RWPE2 (cell line): Measurements from ENCODE around the gene ARHGEF28.

Experiments used
- ATAC-seq: fragments of 200-7000 bp; cut with Tn5 transposase; 3 replicates; pipeline ENCODE4 v1.9.1; 2021; ENCODE audit warnings: low read depth
- DNase-seq: peaks from one replicate; pipeline ENCODE4 v3.0.0-alpha.2; 2020; ENCODE audit warnings: low spot score
- H3K27ac ChIP-seq: fragments of 450-650 bp; 2 replicates; pipeline ENCODE4 v1.5.1; 2017; ENCODE audit warnings: mild to moderate bottlenecking; ENCODE audit not compliant: poor library complexity, severe bottlenecking
- H3K27me3 ChIP-seq: fragments of 250-450 bp; sonication (Bioruptor Pico); 2 replicates; pipeline ENCODE4 v1.5.1; 2021; ENCODE audit warnings: mild to moderate bottlenecking, moderate library complexity; ENCODE audit not compliant: insufficient read depth, poor library complexity, severe bottlenecking
- H3K36me3 ChIP-seq: fragments of 250-450 bp; sonication (Bioruptor Pico); 2 replicates; pipeline ENCODE4 v1.5.1; 2020; ENCODE audit warnings: low read depth, mild to moderate bottlenecking, moderate library complexity
- H3K4me1 ChIP-seq: fragments of 250-450 bp; sonication (Bioruptor Pico); 2 replicates; pipeline ENCODE4 v1.5.1; 2021; ENCODE audit warnings: mild to moderate bottlenecking, moderate library complexity; ENCODE audit not compliant: insufficient read depth, poor library complexity, severe bottlenecking
- H3K4me3 ChIP-seq: fragments of 250-450 bp; sonication (Bioruptor Pico); 2 replicates; pipeline ENCODE4 v1.5.1; 2021; ENCODE audit warnings: mild to moderate bottlenecking, moderate library complexity; ENCODE audit not compliant: severe bottlenecking
- H3K9me3 ChIP-seq: fragments of 250-450 bp; sonication (Bioruptor Pico); 2 replicates; pipeline ENCODE4 v1.5.1; 2021; ENCODE audit warnings: mild to moderate bottlenecking, moderate library complexity; ENCODE audit not compliant: severe bottlenecking
- CTCF ChIP-seq: fragments of 450-650 bp; IDR thresholded peaks from one replicate; pipeline ENCODE4 v1.5.1; 2017; ENCODE audit warnings: mild to moderate bottlenecking, moderate library complexity; ENCODE audit not compliant: poor library complexity, severe bottlenecking

The ARHGEF28 gene

GRCh38 chr5:73666891-73667290, 40.9 kb downstream of the ARHGEF28 start:
- DNase-seq (no peak), ATAC-seq (no peak)
- H3K4me3 ChIP-seq = no peak overlapping the region
- H3K9me3 ChIP-seq = no peaks in the 10 kb centered on the region
- no peaks in the 10 kb centered on the region for H3K27me3 ChIP-seq
- peaks cover 30% of the 10 kb centered on the region for H3K36me3 ChIP-seq
- peaks cover 11% of the 10 kb centered on the region for H3K4me1 ChIP-seq
- no peak for TF ChIP-seq CTCF
- H3K27ac ChIP-seq = peak overlapping the region; percentile 6

- peaks cover 22% of the 10 kb centered on the region for H3K4me1 ChIP-seq
- no peak for TF ChIP-seq CTCF
- peak overlapping the region; percentile 6 for H3K27ac ChIP-seq
- ATAC-seq (no peak), DNase-seq (no peak)
- no peaks in the 10 kb centered on the region for H3K9me3 ChIP-seq
- H3K4me3 ChIP-seq = no peak overlapping the region
- H3K27me3 ChIP-seq = no peaks in the 10 kb centered on the region
- peaks cover 31% of the 10 kb centered on the region for H3K36me3 ChIP-seq
Measured at GRCh38 chr5:73668017-73668416, 42.0 kb downstream of the ARHGEF28 start.

GRCh38 chr5:73668486-73669111, 42.6 kb downstream of the ARHGEF28 start:
- no peak for ATAC-seq
- H3K4me3 ChIP-seq = no peak overlapping the region

GRCh38 chr5:73670731-73671130, 44.7 kb downstream of the ARHGEF28 start:
- H3K27me3 ChIP-seq = no peaks in the 10 kb centered on the region
- ATAC-seq (no peak), DNase-seq (no peak)
- no peak overlapping the region for H3K4me3 ChIP-seq
- peak overlapping the region; percentile 6 for H3K27ac ChIP-seq
- peaks cover 34% of the 10 kb centered on the region for H3K36me3 ChIP-seq
- H3K9me3 ChIP-seq = no peaks in the 10 kb centered on the region
- TF ChIP-seq CTCF = no peak
- peaks cover 44% of the 10 kb centered on the region for H3K4me1 ChIP-seq

More at GRCh38 chr5:73668486-73669111, 42.6 kb downstream of the ARHGEF28 start:
- Histone ChIP-seq H3K4me1 (peaks cover 28% of the 10 kb centered on the region), H3K27me3 (no peaks in the 10 kb centered on the region), H3K27ac (peak overlapping the region; percentile 6), H3K36me3 (peaks cover 31% of the 10 kb centered on the region), H3K9me3 (no peaks in the 10 kb centered on the region)
- TF ChIP-seq CTCF = no peak
- no peak for DNase-seq

- no peak for ATAC-seq
- Histone ChIP-seq H3K36me3 (peaks cover 35% of the 10 kb centered on the region), H3K27me3 (no peaks in the 10 kb centered on the region), H3K4me1 (peaks cover 45% of the 10 kb centered on the region), H3K4me3 (no peak overlapping the region), H3K27ac (peak overlapping the region; percentile 87), H3K9me3 (no peaks in the 10 kb centered on the region)
- no peak for DNase-seq
- TF ChIP-seq CTCF = no peak
Measured at GRCh38 chr5:73672132-73672531, 46.1 kb downstream of the ARHGEF28 start.
